ENCODE results near the gene EEFSEC.

DNA sequence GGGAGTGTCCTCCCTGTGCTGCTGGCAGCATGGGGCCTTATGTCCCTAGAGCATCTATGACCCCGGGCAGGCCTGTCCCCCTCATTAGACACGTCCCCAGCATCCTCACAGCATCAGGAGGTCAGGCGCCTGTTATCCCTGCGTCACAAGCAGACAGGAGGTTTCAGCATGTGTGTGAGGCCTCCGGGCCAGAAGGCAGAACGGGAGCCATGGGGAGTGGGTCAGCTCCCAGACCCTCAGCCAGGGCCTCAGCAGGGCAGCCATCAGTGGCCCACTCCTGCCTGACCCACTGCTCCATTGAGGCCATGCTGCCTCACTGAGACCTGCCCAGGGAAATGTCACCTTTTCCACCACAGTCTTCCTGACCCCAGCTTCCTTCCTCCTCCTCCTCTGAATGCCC is 241.8 kb downstream of the EEFSEC start:
- no peak for TF ChIP-seq POLR2AphosphoS5 (IDR thresholded peaks at IDR 0.05; ENCODE audit: low read depth)
- TF ChIP-seq, protein P1, sequence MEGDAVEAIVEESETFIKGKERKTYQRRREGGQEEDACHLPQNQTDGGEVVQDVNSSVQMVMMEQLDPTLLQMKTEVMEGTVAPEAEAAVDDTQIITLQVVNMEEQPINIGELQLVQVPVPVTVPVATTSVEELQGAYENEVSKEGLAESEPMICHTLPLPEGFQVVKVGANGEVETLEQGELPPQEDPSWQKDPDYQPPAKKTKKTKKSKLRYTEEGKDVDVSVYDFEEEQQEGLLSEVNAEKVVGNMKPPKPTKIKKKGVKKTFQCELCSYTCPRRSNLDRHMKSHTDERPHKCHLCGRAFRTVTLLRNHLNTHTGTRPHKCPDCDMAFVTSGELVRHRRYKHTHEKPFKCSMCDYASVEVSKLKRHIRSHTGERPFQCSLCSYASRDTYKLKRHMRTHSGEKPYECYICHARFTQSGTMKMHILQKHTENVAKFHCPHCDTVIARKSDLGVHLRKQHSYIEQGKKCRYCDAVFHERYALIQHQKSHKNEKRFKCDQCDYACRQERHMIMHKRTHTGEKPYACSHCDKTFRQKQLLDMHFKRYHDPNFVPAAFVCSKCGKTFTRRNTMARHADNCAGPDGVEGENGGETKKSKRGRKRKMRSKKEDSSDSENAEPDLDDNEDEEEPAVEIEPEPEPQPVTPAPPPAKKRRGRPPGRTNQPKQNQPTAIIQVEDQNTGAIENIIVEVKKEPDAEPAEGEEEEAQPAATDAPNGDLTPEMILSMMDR (conservative IDR thresholded peaks at IDR 0.05; ENCODE audit: low read depth in 2 of 2), result no peak
- TF ChIP-seq EZH2phosphoT487 (IDR thresholded peaks at IDR 0.05; ENCODE audit: unreplicated experiment), result no peak
